ENCODE data around the gene PRR18.

PRR18 gene

DNA sequence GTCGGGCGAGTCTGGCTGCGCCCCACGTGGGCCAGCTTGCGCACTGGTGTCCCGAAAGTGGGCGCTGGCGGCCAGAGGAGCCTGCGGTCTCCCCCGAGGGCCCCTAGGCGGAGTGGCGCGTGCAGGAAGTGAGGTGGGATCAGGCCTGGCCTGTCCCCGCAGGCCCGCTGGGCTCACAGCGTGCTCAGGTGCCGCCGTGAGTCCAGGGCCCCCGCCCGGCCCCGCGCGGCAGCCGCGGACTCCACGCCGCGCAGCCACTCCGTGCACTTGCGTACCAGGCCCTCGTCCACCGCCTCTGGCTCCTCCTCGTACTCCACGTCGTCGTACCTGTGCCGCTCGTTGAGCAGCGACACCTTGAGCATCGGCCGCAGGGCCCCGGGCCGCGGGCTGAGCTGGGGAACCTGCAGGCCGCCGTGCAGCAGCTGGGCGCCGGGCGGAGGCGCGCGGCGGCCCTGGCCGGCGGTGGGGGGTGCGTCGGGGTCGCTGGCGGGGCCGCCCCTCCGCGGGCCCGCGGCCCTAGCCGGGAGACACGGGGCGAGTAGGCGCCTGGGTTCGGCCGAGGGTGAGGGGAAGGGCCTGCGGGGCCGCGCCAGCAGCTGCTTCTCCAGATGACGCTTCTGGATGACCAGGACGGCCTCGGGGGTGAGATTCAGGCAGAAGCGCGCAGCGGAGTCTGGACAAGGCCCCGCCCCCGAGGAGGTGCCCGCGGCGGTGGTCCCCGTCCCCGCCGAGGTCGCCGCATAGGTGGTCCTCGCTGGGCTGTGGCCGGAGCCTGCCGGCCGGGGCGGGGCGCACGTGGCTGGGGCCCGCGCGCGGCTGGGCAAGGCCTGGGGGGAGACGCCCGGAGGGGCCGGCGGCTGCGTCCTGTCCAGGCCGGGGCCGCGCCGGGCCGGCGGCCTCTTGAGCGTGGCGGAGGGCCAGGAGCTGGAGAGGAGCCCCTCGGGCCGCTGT is 835 bp downstream of the PRR18 start:
- DNase-seq: peak in 11 of 58 donors; percentile 38 to 73 (median 62)

DNA sequence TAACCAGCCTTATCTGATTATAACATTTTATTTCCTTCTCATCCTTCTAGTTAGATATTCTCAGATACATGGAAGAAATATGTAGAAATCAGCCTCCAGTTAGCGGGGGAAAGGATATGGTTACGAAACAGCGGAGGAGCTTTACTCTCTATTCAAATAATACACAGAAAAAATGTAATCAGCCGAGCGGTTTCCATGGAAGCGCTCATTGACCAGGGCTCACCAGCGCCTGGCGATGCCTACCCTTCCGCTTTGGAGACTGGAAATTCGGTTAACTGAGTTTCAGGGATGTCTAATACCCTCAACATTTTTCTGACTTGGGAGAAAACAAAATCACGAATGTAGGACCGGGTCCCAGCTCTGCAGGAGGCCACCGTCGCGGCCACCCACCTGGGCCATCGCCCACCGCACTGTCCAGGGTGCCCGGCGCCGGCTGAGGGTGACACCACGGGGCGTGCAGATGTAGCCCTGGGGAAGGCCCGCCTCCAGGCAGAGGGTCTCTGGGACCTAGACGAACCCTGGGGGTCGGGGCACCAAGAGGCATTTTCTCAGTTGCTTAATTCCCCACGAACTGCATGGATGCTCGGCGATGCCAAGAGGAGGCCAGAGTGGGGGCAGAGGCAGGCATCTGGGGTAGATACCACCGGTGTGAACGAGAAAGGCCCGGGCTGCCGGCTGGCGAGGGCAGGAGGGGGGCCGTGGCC is 1.7 kb downstream of the PRR18 start:
- no peak for DNase-seq

DNA sequence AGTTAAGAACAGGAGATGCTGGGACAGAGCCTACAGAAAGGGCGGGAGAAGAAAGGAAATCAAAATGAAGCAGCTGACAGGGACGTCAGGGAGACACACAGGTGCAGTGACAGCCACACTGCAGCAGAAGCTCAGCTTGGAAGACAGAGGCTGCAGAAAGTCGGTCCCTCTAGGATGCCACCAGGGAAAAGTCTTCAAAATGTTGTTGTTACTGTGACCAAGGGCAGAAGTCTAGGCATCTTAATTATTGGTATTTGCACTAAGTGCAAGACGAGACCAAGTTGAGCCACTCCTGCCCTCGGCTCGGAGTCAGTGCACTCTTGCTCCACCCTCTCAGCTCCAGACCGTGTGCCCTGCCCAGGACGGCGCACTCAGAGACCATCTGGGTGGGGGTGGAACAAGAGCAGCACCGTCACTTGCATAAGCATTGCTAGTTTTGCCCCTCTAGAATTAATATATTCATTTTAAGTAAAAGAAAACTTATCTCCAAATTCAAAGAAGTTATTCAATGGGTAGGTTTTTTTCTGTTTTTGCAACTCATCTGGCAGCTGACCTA is 2.6 kb downstream of the PRR18 start:
- DNase-seq: peak in 15 of 58 donors; percentile 20 to 70 (median 43)

DNA sequence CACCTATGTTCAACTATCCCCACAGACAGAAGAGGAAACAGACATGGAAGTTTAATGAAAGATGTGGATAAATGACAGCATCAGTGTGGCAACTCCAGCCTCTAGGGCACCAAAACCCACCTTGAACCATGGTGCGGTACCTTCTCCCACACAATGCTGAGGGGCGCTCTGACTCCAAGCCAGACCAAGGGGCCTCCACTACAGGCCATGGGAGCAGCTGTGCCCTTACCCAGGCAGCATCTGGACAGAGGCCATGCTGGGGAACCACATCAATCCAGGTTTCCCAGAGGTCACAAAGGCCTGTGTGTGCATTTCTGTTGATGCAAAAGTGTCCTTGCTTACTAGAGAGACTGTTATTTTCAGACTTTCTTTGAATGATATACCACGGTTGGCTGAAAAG is 4.1 kb downstream of the PRR18 start:
- DNase-seq: peak in 2 of 58 donors; percentile 21 to 22

DNA sequence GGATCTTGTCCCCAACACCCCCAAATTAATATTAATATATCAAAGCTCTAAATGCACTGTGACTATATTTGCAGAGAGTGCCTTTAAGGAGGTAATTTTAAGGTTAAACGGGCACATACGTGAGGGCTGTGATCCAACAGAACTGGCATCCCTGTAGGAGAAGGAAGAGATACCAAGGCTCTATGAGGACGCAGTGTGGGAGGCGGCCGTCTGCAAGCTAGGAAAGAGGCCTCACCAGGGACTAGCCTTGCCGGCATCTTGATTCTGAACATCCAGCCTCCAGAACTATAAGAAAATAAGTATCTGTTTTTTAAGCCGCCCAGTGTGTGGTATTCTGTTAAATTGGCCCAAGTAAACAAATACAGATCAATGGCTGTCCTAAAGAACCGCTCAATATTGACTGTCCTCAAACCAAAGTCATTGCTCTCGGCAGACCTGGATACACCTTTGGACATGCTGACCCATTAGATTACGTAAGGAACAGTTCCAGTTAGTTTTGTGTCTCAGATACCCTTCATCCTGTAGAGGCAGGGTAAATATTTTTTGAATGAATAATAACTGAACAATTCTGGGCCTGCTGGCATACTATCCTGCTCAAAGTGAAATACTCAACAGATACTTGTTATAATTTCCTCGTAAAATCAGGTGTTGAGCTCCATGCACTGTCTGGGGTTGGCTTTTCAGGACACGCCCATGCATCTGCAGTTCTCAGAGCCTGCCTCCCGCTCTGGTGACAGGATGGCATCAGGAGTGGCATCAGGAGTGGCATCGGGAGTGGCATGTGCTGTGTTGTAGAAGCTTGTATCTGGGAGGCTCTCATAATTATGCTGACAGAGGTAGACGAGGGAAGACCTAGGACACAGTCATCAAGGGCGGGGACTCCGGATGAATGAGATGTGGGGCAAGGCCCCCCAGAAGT is 6.3 kb downstream of the PRR18 start:
- DNase-seq: no peak

DNA sequence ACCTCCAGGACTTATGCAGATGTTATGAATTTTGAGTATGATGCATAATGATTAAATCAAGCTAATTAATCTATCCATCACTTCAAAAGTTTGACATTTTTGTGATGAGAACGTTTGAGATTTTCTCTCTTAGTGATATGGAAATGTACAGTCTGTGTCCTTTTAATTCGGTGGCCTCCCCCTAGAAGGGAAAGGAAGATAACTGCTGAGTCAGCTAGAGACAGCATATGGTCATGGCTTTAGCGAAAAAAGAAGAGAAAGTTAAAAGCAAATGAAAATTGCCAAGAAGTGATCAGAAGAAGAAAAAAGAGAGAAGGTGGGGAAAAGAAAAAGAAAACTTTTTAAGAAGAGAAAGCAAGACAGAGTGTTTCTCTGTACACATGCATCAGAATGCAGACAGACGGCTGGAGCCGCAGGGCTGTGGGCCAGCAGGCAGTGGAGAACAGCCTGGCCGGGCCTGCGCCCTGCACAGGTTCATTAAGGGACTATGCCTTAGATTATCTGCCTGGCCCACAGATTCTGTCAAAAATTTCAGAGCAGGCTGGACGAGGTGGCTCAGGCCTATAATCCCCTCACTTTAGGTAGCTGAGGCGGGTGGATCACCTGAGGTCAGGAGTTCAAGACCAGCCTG is 7.7 kb downstream of the PRR18 start:
- peak in 3 of 58 donors; percentile 14 to 34 (median 29) for DNase-seq

DNA sequence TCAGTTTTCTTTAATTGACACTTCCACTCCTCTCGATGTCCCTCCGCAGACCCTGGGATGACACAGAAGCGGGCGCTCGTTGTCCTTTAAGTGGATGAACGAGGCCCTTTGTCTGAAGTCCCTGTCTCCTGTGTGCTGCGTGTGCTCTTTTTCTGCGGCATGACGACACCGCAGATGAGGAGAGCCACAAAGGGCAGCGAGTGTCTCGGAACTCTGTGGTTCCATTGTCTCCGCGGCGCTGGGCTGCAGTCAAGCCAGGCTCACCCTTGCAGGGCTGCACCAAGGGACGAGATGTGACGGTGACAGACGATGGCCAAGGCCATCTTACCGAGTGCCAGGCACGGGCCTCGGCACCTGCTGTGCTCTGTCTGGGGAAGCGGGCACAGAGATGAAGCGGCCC is 10.6 kb downstream of the PRR18 start:
- DNase-seq: peak in 52 of 58 donors; percentile 22 to 94 (median 76)

DNA sequence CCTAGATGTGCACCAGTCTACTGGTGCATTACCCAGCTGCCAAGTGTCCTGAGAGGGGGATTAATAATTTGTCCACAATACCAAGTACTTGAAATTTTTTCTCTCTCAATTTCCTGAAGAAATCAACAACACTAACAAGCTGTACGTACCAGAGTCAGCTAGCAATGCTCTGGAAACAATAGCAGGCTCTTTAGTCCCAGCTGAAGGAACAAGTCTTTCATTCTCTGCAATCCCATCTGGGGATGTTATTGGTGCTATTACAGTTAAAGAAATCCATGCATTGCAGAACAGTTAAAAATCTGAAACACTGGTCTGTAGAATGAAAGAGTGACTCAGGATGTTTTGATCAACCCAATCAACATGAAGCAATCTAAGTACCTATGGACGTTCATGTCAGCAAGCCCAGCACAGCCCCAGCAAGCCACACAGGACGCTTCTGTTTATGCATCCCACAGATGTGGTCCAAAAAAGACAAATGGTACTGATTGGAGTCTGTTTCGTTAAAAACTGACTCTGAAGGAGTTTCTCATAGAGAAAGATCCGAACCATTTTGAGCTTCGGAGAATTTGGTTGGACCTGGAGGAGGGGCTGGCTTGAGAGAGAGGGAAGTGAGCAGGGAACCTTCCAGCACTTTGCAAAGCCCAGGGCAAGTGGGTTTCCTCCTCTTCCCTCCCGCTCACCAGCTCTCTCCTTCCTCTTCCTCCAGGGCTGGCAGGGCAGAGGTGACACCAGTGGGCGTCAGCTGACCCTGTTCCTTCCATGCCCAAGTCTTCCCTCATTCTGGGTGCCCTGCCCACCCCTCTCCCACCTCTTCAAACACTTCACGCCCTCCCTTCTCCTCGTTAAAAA is 11.9 kb downstream of the PRR18 start:
- peak in 9 of 58 donors; percentile 33 to 77 (median 43) for DNase-seq

DNA sequence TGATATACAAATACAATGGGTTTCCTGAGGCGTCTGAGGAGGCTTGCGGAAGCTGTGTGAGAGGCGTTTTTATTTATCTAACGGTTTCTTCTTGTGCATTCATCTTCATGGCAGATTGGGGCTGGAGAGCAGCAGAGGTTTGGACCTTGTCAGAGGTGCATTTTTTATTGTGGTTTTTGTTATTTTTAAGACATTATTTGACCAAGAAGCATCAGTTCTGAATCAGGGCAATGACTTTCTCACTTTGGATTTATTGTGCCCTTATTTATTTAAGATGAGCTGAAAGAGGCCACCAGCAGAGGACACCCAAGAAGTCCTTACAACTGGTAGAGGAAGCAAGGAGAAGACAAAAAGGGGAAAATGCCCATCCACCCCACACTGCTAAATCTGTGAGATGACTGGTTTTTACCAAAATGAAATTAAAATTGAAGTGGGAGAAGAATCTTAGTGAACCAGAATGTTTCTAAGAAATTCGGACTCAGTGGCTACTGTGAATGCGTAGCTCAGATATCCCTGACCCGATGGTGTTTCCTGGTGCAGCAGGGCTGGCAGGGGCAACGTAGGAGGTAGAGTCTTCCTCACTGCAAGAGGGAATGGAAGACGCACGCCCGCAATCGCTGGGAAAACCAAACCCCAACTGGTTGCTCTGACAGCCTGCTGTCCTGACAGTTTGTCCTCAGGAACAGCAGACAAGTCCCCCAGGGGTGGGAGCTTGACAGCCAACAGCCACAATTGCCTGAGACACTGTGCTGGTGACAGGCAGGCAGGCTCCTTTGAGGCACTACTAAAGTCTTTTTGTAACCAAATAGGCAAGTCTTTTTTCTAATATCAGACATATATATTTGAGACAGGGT is 14.2 kb downstream of the PRR18 start:
- no peak for DNase-seq

DNA sequence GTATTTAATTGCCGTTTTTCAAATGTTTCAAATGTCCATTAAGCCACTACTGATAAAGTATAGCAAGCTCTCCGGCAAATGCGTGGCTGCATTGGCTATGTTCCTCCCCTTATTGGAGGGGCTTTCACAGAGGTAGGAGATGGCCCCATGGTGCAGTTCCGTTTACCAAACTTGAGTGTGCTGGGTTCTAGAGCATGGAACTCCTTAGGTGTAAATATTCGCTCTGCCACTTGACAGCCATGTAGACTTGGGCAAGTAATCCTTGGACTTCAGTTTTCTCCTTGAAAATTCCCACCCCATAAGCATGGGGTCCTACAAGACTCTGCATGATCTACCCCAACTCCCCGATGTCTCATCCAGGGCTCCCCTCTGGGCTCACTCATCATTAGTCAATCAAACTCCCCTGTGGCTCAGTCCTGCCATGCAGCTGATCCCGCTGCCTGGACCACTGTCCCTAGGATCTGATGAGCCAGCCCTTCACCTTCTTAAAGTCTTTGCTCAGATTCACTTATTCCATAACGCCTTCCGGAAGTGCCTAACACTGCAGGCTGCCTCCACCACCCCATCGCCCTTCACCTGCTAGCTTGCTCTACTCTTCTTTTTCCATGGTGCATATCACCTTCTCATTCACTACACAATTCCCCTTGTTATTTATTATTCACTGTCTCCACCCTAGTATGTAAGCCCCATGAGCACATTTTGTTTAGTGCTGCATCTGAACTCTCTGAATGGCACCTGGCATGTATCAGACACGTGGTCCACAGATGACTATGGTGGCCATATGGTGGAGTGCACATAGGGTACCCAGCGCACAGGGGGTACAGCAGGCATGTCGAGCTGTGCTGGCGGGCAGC is 18.8 kb downstream of the PRR18 start:
- no peak for DNase-seq

DNA sequence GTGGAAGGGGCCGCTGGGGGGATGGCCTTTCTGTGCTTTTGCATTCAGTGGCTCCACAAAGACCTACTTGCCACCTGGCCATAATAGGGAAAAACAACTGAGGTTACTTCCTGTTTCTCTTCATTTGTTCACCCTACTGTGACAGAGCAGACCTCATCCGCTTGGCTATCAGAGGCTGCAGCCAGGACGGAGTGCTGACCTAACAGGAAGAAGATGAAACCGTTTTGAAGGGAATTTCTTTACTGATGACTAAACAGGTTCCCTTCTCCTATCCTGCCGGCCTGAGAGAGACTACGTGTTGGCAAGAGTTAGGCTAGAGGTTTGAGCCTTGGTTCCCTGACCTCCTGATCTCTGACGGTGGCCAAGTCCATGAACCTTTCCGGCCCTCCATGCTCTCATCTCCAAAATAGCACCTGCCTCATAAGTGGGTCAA is 21.3 kb downstream of the PRR18 start:
- DNase-seq: no peak

DNA sequence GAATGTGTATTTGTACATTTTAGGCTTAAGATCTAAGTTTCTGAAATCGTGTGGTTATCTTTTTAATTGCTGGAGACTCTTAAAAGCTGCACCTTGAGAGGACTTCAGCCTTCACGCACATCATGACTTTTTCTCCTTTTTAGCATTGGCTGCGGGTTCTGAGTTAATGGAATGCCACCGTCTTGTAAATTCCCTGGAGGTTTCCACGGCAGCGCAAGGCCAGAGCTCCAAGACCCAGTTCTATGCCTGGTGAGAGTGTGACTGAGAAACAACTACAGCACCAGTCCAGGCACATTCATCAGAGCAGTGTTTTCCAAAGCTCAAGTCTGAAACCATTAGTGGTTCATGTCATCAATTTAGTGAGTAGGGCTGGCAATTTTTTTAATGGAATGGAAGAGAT is 23.0 kb downstream of the PRR18 start:
- peak in 4 of 58 donors; percentile 13 to 40 (median 28) for DNase-seq

DNA sequence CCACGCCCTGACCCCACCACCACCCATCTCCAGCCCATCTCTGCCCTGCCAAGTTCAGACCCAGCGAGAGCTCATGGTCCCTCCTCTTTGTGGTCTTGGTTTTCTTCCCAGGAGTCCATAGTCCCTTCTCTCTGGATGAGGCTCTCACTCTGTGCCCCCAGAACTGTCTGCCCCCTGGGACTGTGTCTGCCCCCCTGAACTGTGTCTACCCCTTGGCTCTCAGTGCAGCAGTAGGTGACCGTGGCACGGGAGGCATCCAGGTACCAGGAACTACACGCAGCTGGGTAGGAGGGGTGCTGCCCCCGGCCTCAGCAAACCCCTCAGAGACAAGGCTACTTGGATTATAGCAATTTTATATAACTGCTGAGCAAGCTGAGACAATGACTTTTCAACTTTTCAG is 23.6 kb downstream of the PRR18 start:
- DNase-seq: no peak

DNA sequence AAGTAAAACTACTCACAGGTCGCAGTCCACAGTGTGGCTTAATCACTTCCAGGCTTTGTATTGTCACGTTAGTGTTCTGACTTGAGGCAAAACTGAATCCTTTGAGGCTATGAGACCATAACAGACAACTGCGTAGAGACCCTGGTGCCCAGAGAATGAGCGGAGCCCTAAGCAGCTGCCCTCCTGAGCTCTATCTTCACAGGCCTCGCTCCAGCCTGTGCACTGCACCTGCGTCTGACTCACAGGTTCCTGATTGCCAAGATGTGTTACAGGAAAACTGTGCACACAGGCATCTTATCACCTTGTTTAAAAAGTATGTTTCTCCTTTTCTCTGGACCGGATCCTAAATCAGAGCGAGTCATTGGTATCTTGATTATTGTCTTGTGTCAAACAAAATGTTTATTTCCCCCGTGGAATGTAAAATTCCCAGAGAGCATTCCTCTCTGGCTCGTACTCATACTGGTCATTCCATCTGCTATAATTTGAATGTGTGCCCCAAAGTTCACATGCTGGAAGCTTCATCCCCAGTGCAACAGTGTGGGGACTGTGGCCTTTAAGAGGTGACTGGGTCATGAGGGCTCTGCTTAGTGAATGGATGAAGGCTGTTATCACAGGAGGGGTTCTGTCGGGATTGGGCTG is 25.7 kb downstream of the PRR18 start:
- no peak for DNase-seq

DNA sequence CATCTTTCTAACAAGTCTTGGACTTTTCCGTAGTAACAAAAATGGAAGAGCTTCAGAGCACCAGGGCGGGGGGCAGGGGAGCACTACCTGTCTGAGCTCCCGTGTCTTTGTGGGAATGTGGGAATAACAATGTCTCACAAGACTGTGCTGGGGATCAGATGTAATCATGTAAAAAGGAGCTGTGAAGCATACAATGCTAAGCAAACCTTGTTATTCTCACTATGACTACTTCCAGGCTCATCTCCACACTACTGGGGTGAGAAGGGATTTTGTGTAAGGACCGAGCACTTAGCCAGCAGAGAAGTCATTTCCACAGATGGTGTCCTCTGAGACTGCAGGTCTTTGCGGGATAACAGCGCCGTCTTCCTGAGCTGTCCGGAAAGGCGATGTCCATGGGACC is 27.1 kb downstream of the PRR18 start:
- DNase-seq: no peak

DNA sequence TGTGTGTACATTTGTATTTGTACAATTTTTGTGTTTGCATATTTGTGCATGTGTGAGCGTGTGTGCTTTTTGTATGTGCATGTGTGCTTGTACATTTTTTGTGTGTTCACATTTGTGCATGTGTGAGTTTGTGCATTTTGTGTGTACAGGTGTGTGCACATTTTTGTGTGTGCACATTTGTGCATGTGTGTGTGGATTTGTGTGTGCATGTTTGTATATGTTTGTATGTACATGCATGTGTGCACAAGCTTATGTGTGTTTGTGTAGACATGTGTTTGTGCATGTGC is 28.9 kb downstream of the PRR18 start:
- DNase-seq: no peak

Data from anterior cingulate cortex (tissue), 58 donors.